Nucleus accumbens (tissue), 56 donors: ENCODE results near the gene SNX13.

ENCODE experiments used
- DNase-seq, 56 donors: peaks; one replicate each; lab custom pipeline; 2025; lab: John Stamatoyannopoulos, UW

SNX13 gene

DNA sequence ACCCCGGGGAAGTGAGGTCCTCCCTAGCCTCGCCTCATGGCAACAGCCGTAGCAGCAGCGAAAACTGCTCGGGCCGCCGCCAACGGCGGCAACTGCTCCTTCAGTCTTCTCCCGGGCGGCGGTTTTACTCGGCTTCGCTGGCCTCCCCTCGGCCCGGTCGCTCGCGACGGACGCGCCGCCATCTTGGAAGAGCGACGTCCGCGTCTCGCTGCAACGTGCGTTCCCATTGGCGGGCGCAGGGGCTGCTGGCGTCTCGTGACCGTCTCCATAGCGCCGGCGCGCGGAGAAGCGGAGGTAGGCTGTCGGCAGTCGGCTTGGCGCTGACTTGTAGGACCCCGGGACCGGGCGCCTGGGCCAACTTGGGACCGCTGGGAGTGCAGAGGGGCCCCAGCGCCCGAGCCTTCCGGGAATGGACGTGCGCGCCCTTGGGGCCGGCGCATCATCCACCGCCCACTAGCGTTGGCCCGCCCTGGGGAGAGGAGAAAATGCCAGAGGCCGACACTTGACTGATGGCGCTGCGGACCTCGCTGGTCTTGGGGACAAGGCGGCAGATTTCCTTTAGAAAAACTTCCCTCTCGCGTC lies at the start of gene SNX13:
SNX13 (minus strand) TSS at position 193 of the 582 bp plus-strand sequence. CDS start 199 bp downstream, outside the sequence.
- DNase-seq: peak in 55 of 56 donors; percentile 57 to 95 (median 86)

DNA sequence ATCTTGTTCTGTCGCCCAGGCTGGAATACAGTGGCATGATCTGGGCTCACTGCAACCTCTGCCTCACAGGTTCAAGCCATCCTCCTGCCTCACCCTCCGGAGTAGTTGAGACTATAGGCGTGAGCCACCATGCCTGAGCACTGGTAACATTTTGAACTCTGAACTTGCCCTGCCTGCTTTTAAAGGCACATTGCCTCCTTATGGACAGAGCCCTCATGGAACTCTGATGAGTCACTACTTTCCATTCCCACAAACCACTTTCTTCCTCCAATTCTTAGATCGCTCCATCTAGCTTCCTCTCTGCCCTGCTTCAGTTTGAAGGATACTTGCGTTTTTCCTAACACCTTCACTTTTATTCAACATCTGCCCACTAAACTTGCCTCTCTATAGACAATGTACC lies 49.3 kb upstream of the SNX13 start:
- DNase-seq: no peak

DNA sequence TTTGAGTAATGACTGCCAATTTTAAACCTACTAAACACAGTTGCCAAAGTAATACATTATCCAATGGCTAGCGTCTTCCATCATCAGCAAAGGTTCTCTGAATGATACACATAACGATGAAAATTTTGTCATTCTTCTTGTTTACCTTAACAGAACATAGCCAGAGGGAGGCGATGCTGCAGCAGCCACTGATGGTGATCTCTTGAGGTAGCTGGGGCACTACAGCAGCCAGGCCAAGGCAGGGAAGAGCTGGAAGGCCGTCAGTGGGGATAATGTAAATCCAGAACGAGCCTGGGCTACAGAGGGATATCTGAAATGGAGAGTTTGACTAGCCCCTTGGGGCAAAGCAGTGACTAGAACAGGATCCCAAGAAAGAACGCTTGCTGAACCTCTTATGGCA lies 48.6 kb upstream of the SNX13 start:
- no peak for DNase-seq

DNA sequence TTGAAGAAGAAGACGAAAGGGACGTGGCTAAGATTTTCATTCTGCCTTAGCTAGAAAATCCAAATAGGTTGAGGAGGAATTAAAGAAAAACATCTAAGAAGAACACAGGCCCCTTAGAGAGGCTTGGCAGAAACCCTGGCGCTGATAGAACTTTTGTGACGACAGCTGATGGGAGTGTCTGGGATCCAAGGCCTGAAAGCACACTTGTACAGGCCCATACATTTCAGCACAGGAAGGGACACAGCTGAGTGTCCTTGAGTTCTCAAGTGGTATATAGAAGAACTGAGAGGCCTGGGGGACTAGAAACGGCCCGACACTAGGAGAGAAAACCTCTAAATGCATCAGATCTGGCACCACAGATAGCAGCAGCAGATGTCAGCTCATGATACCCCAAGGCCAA lies 47.8 kb upstream of the SNX13 start:
- no peak for DNase-seq

DNA sequence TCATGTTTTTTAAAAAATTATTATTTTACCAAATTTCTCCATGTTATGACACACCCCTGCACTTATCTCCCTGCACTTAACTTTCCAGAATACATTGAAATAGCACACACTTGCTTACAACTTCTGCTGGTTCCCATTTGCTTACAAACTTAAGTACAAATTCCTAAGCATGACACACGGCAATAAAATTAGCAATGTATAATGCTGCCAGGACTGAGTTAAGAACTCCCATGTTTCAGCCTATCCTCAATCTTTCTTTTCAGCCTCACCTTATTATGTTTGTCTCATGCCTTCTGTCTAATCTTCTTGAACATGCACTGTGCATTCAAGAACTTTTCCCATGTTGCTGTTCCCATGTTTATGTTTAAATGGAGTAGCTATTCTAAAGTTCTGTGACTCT lies 46.6 kb upstream of the SNX13 start:
- DNase-seq: no peak

DNA sequence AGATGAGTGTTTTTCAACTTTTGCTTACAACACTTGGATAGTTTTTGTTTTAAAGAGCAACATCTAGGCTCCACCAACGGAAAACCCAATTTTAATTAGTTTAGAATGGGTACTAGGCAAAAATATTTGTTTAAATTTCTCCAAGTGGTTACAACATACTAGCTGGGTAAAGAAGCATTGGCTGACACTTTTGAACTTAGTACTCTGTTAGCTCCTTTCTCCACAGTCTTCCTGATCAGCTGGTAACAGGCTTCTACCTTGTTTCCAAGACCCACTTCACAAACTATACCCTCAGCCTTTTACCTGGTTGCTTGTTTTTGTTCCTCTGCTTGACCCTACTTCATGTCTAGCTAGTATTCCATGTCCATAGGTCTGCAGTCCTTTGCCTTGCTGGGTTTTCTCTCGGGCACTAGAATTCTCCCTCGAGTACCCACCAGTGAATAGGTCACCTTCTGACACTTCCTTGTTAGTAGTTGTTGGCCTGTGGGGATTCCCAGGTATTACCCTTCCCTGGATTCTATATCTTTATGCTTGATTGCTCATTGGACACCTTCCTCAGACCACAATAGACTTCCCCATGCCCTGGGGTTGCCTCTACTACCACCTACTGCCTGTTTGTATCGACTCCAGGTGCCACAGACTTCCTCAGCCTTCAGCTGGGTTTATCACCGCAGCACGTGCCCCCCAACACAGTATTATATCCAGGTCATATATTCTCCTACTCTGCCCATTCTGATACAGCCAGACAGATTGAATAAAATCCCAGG lies 45.4 kb upstream of the SNX13 start:
- DNase-seq: no peak

DNA sequence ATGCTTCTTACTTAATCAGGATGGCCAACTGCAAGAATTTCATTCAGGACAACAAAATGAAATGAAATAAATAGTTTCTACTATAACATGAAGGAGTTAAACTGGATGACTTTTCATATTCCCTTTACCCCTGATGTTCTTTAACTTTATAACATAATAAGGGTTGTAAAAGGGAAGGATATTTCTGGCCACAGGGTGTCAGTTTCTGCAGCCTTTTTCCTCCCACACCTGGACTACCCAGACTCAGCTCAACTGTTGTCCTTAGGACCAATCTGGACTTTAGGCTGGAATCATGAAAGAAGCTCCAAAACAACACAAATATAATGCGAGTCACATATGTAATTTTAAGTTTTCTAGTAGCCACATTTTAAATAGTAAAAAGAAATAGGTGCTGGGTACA lies 44.0 kb upstream of the SNX13 start:
- no peak for DNase-seq

DNA sequence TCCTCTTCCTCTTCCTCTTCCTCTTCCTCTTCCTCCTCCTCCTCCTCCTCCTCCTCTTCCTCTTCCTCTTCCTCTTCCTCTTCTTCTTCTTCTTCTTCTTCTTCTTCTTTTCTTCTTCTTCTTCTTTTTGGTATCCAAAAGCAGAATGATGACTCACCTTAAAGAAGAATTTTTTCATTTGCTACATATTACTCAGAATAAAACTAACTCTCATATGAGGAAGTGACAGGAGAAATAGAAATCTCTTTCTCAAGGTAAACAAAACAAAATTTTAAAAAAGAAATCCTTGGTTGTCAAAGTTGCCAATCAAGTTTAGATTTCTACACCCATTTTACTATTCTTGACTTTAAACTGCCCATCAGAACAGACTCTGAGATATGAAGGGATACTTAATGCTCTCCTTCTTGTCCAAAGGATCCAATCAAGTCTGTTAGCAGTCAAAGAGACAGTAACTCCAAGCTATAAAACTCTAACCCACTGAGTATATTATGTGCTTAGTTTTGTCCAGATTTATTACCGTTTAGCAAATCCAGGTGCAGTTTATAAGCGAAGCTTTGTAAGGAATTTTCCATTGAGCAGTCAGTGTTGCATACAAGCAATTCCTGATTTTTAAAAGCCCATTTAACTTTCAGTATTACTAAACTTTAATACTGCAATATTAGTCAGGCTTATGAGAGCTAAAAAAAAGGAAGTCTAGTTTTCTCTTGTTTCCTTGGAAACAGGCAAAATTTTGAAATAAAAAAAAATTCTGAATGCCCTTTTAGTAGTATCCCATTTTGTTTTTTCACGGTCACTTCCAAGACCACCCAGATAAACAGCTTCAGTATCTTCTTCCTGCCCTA lies 43.1 kb upstream of the SNX13 start:
- no peak for DNase-seq

- no peak for DNase-seq
Observed at GRCh38 chr7:17976952-17977351, 36.7 kb upstream of the SNX13 start.

GRCh38 chr7:17971411-17971810 lies 31.1 kb upstream of the SNX13 start:
- no peak for DNase-seq

DNA sequence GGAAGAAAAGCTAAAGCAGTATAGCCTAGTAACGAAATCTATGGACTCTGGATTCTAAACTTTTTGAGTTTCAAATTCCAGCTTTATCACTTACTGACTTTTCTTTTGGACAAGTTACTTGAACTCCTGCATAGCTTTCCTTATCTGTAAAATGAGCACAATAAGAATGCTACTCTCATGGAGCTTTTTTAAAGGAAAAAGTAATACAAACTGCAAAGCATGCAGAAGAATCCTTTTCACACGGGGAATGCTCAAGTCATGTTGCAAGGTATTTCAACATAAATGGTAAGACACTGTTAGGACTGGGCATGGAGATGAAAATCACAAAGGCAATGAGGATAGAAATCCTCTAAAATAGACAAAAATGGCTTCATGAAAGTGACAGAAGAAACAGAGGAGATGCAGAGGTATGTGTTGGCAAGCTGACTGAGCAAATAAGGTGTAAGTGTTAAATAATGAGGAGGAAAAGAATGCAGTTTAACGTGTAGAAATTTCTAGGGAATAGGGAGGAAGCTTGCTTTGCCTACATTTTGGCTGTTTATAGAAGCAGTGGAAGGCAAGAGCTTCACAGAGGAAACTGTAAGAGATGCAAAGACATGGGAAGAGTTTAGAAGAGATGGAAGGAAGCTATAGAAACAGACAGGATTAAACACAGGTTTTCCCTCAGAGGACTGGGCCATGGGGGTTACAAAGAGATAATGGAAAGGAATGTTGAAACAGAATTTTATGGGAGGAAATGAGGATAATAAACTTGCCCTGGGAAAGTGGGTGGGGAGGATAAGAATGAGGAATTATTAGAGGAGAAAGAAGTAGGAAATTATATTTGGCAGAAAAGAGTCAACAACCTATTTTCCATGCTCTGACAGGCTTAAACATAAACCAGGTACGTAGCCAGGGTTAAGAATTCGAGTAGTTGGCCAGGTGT lies 28.8 kb upstream of the SNX13 start:
- no peak for DNase-seq

GRCh38 chr7:17966706-17967105 lies 26.4 kb upstream of the SNX13 start:
- no peak for DNase-seq

GRCh38 chr7:17965603-17966002 lies 25.3 kb upstream of the SNX13 start:
- no peak for DNase-seq

DNA sequence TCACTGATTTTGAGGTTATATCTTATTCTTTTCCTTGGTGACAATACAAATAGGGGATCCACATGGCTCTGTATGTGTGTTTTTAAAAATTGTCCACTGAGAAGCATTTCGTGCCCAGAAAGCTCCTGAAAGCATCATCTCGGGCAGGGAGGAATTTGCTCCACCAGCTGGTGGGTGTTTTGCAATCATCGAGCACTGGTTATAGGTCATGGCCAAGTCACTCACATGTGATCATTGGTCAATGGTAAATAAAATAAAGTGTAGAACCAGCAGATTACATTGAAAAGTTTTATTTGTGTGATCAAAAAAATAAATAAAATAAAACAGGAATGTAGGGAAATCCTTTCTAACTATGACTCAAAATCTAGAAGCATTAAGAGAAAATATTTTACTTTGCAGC lies 23.0 kb upstream of the SNX13 start:
- DNase-seq: no peak

- DNase-seq: no peak
Observed at GRCh38 chr7:17962652-17963051, 22.4 kb upstream of the SNX13 start.

GRCh38 chr7:17957871-17958270 lies 17.6 kb upstream of the SNX13 start:
- no peak for DNase-seq

- no peak for DNase-seq
Observed at GRCh38 chr7:17952387-17952786, 12.1 kb upstream of the SNX13 start.

DNA sequence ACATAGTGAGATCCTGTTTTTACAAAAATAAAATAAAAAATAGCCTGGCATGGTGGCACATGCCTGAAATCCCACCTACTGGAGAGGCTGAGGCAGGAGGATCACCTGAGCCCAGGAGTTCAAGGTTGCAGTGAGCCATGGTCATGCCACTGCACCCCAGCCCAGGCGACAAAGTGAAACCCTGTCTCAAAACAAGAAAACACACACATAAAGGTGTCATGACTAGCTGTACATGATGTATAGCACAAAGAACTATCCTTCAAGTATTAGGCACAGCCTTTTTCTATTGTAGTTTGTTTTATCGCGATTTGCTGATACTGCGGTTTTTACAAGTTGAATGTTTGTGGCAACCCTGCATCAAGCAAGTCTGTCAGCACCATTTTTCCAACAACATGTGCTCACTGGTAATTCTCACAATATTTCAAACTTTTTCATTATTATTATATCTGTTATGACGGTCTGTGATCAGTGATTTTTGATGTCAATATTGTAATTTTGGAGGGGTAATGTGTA lies 11.5 kb upstream of the SNX13 start:
- DNase-seq: no peak

DNA sequence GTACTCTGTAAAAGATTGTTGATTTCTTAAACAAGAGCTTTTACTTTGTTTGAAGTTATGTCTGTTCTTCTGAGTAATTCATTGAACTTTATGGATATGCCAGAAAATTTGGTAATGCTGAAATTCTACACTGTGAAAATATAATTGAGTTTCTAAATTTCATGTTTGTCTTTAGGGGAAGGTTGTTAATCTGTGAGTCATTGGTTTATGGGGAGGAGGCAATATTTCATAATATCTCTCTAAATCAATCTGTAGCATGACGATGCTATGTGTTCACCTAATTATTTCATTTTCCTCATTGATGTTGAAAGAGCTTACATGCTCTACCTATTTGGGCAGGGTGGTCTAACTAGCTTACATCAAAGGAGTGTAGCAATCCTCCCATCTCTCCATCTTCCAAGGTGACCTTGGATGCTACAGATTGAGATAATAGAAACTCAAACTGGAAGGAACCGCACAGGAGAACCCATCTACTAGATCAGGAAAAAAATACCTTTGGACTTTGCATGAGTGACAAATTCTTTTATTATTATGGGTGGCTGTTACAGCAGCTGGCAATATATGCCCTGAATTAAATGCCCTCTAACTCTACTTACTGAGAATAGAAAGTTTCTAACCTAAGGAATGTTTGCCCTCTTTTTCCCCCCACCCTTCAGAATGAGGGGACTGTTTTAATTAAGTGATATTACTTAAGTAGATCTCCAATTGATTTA lies 8.4 kb upstream of the SNX13 start:
- DNase-seq: no peak

DNA sequence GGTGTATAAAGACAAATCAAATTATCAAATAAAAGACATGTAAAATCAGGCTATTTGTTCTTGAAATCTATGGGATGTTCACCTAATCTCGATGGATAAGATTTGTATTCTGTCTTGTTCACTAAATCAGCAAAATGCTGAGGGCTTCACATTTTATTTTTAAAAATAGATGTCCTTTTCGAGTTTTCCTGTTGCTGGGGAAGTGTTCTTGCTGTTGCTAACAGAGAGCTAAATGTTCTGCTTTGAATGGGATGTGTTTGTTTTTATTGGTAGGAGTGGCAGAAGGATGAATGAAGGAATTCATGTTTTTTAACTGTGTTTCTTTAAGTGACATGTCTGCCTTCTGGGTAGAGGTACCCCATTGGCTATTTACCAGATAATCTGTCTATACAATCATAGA lies 7.3 kb upstream of the SNX13 start:
- no peak for DNase-seq
